GM23338 (cell line): ENCODE data around the gene HNRNPL. TPM values are rescaled to one million over a fixed set of nuclear protein-coding genes. Genes with fewer than 3 reads are reported as not detected.

Experiments used
- ATAC-seq: fragments of 200-7000 bp; cut with Tn5 transposase; 3 replicates; pipeline ENCODE4 v1.9.1; 2020
- DNase-seq: peaks from one replicate; pipeline ENCODE4 v3.0.0-alpha.2; 2015; ENCODE audit warnings: low spot score
- H2AFZ ChIP-seq: fragments of 200-600 bp; sonication (generic); 2 replicates; pipeline ENCODE4 v1.8.0; 2016; ENCODE audit warnings: antibody characterized with exemption, mild to moderate bottlenecking, moderate library complexity
- H3F3A ChIP-seq: fragments of 200-600 bp; sonication (generic); replicated peaks from 2 replicates; pipeline ENCODE4 v1.8.0; 2017; ENCODE audit warnings: antibody characterized with exemption, mixed run types, low read depth
- H3K27ac ChIP-seq: fragments of 200-600 bp; sonication (generic); 2 replicates; pipeline ENCODE4 v1.6.1; 2016; ENCODE audit warnings: low read depth
- H3K27me3 ChIP-seq: fragments of 200-600 bp; sonication (generic); 2 replicates; pipeline ENCODE4 v1.8.0; 2016; ENCODE audit warnings: mild to moderate bottlenecking, mixed run types, moderate library complexity; ENCODE audit not compliant: insufficient read depth
- H3K36me3 ChIP-seq: fragments of 200-600 bp; sonication (generic); 2 replicates; pipeline ENCODE4 v1.8.0; 2016; ENCODE audit warnings: mild to moderate bottlenecking; ENCODE audit not compliant: insufficient read depth
- H3K4me1 ChIP-seq: fragments of 200-600 bp; sonication (generic); 2 replicates; pipeline ENCODE4 v1.8.0; 2016; ENCODE audit warnings: mild to moderate bottlenecking, moderate library complexity; ENCODE audit not compliant: insufficient read depth
- H3K4me2 ChIP-seq: fragments of 200-600 bp; sonication (generic); 2 replicates; pipeline ENCODE4 v1.7.1; 2017; ENCODE audit warnings: mixed run types
- H3K4me3 ChIP-seq: fragments of 200-600 bp; sonication (generic); 2 replicates; pipeline ENCODE4 v1.6.1; 2016; ENCODE audit warnings: mixed run types
- H3K79me2 ChIP-seq: fragments of 200-600 bp; sonication (generic); replicated peaks from 2 replicates; pipeline ENCODE4 v1.8.0; 2017; ENCODE audit warnings: mild to moderate bottlenecking; ENCODE audit not compliant: insufficient read depth
- H3K9me2 ChIP-seq: fragments of 200-600 bp; sonication (generic); 2 replicates; pipeline ENCODE4 v1.8.0; 2017; ENCODE audit not compliant: insufficient read depth
- H4K20me1 ChIP-seq: fragments of 200-600 bp; sonication (generic); replicated peaks from 2 replicates; pipeline ENCODE4 v1.8.0; 2017; ENCODE audit warnings: mild to moderate bottlenecking; ENCODE audit not compliant: insufficient read depth
- H3K27ac Mint-ChIP-seq: 2 replicates; pipeline ENCODE4 v1.8.0; 2020; ENCODE audit warnings: inconsistent platforms, mild to moderate bottlenecking, moderate library complexity, mixed read lengths
- H3K27me3 Mint-ChIP-seq: 3 replicates; pipeline ENCODE4 v1.8.0; 2022; ENCODE audit warnings: low read depth, mild to moderate bottlenecking, moderate library complexity, mixed read lengths, inconsistent platforms; ENCODE audit not compliant: insufficient read depth, poor library complexity
- H3K36me3 Mint-ChIP-seq: 3 replicates; pipeline ENCODE4 v1.8.0; 2021; ENCODE audit warnings: low read depth, mild to moderate bottlenecking, inconsistent platforms, moderate library complexity, mixed read lengths
- H3K4me1 Mint-ChIP-seq: 3 replicates; pipeline ENCODE4 v1.8.0; 2020; ENCODE audit warnings: mild to moderate bottlenecking, inconsistent platforms, mixed read lengths
- H3K4me3 Mint-ChIP-seq: 3 replicates; pipeline ENCODE4 v1.8.0; 2021; ENCODE audit warnings: moderate library complexity, mild to moderate bottlenecking, inconsistent platforms, mixed read lengths
- H3K9me3 Mint-ChIP-seq: 3 replicates; pipeline ENCODE4 v1.8.0; 2020; ENCODE audit warnings: moderate library complexity, mild to moderate bottlenecking, inconsistent platforms, mixed read lengths
- CREB1 ChIP-seq: fragments of 250-450 bp; sonication (Bioruptor Pico); IDR thresholded peaks from 2 replicates; pipeline ENCODE4 v1.5.0; 2020; ENCODE audit warnings: low read depth, mild to moderate bottlenecking, moderate library complexity
- CTCF ChIP-seq, 2 experiments: fragments of 200-600 bp in 1 of 2; sonication (generic) in 1 of 2; conservative IDR thresholded peaks; 2 replicates each; pipeline versions ENCODE4 v1.5.1 to v1.6.1; 2016 to 2017; ENCODE audit warnings: antibody characterized with exemption in 2 of 2, low read depth in 2 of 2, mild to moderate bottlenecking in 2 of 2, moderate library complexity in 1 of 2
- NANOG ChIP-seq: IDR thresholded peaks from 2 replicates; pipeline ENCODE4 v1.6.1; 2016; ENCODE audit warnings: antibody characterized with exemption, borderline replicate concordance
- ZNF331 ChIP-seq: fragments of 250-450 bp; sonication (Bioruptor Pico); IDR thresholded peaks from 2 replicates; pipeline ENCODE4 v1.5.0; 2020; ENCODE audit warnings: low read depth, mild to moderate bottlenecking, moderate library complexity
- ZNF462 ChIP-seq: fragments of 250-450 bp; sonication (Bioruptor Pico); IDR thresholded peaks from 2 replicates; pipeline ENCODE4 v1.5.0; 2020; ENCODE audit warnings: mild to moderate bottlenecking, moderate library complexity
- polyA plus RNA-seq: library from polyadenylated mRNA; unstranded; fragments of >200 nt; fragmentation: Nextera tagmentation; extraction: Ambion mirVana; gene quantifications from 2 replicates; pipeline ENCODE4 v1.2.1, GENCODE V29; 2016
- total RNA-seq: library from RNA; depleted of rRNA; stranded (reverse); fragments of >200 nt; shearing (Covaris generic); gene quantifications from 2 replicates; pipeline ENCODE4 v1.2.3, GENCODE V29; 2014

HNRNPL gene
- total and polyA plus RNA-seq, 2 experiments from 2014 or later: 580 to 664 TPM

GRCh38 chr19:38898788-38899446 is 49.1 kb upstream of the HNRNPL start:
- Mint-ChIP-seq H3K9me3 (peaks cover 3% of the 10 kb centered on the region; the same call in 2 of the 3 replicates), H3K36me3 (peaks cover 3% of the 10 kb centered on the region; the same call in 2 of the 3 replicates), H3K4me3 (peak overlapping the region; percentile 87), H3K27ac (no peak overlapping the region), H3K4me1 (peaks cover 12% of the 10 kb centered on the region), H3K27me3 (peaks cover 13% of the 10 kb centered on the region)
- Histone ChIP-seq H3K36me3 (no peaks in the 10 kb centered on the region), H3K4me3 (peak overlapping the region; percentile 68), H3K79me2 (peaks cover 23% of the 10 kb centered on the region), H4K20me1 (no peaks in the 10 kb centered on the region), H3K4me1 (peaks cover 14% of the 10 kb centered on the region), H3K27me3 (peaks cover 11% of the 10 kb centered on the region), H2AFZ (peak overlapping the region; percentile 99), H3K27ac (no peak overlapping the region), H3F3A (no peaks in the 10 kb centered on the region), H3K9me2 (no peaks in the 10 kb centered on the region), H3K4me2 (peak overlapping the region; percentile 81)
- ATAC-seq (peak; percentile 7), DNase-seq (peak; percentile 34)
- no peak for TF ChIP-seq ZNF331
- TF ChIP-seq CTCF (conservative IDR thresholded peaks at IDR 0.05; ENCODE audit: low read depth in 2 of 2): no peak
- no peak for TF ChIP-seq CREB1
- no peak for TF ChIP-seq ZNF462 (CRISPR knock-in tag)
- TF ChIP-seq NANOG: no peak
